Measurements from ENCODE around the gene ANXA6.

GRCh38 chr5:151200913-151201595 is 43.5 kb upstream of the ANXA6 start:
- TF ChIP-seq CTCF (IDR thresholded peaks at IDR 0.05) (no peak), RAD21 (IDR thresholded peaks at IDR 0.05; ENCODE audit: low read length) (no peak), EZH2phosphoT487 (IDR thresholded peaks at IDR 0.05; ENCODE audit: borderline replicate concordance, low read depth) (no peak), USF2 (IDR thresholded peaks at IDR 0.05; ENCODE audit: borderline replicate concordance, low read depth, low read length) (no peak), REST (IDR thresholded peaks at IDR 0.05; ENCODE audit: low read depth, low read length) (no peak), EP300 (IDR thresholded peaks at IDR 0.05; ENCODE audit: borderline replicate concordance in 1 of 2, low read depth in 1 of 2, low read length in 1 of 2) (no peak), JUND (IDR thresholded peaks at IDR 0.05) (no peak), NFIC (IDR thresholded peaks at IDR 0.05; ENCODE audit: borderline replicate concordance) (no peak), FOXM1 (IDR thresholded peaks at IDR 0.05; ENCODE audit: low read depth) (no peak)

Measured in SK-N-SH (cell line).